Measurements from ENCODE around the gene DSCAML1.

DSCAML1 gene

DNA sequence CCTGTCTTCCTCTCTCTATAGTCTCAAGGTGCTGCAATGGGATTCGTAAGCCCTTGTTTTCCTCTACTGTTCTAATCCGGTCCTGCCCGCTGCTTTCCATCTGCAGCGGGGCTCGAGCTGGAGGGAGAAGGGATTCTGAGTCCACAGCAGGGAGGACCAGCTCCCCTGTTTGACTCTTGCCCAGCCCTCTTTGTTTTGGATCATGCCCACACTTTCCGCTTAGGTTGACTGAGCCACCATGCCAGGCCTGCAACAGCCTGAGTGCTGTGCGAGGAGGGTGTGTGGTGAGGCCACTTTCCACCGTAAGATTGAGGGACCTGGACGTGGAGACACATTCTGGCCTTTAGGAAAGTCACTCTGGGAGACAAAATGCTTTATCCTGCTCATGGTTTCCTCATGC is 411.1 kb downstream of the DSCAML1 start:
- Histone ChIP-seq H3K27me3 (ENCODE audit: insufficient read depth, low read length) (no peaks in the 10 kb centered on the region), H2AK5ac (ENCODE audit: low read length) (no peak overlapping the region), H3K4me3 (ENCODE audit: low read depth, low read length) (no peak overlapping the region), H3K4me2 (ENCODE audit: low read length) (no peak overlapping the region), H4K91ac (ENCODE audit: low read depth, low read length) (no peak overlapping the region), H3K4me1 (ENCODE audit: control insufficient read depth in 1 of 2, insufficient read depth in 2 of 2, low read length in 2 of 2) (peaks cover 4 to 6% of the 10 kb centered on the region in 2 experiments), H2BK120ac (ENCODE audit: insufficient read depth, low read length, poor library complexity) (no peak overlapping the region), H3K9me3 (ENCODE audit: insufficient read depth, low read depth, low read length) (peaks cover 4% of the 10 kb centered on the region), H2BK5ac (ENCODE audit: low read depth, low read length, poor library complexity) (no peak overlapping the region), H3K4ac (ENCODE audit: low read depth, low read length) (no peak overlapping the region), H3K79me1 (ENCODE audit: low read length) (no peaks in the 10 kb centered on the region), H3K79me2 (ENCODE audit: control insufficient read depth, insufficient read depth, low read length, poor library complexity) (no peaks in the 10 kb centered on the region), H3K18ac (ENCODE audit: low read length) (no peak overlapping the region), H4K12ac (ENCODE audit: low read depth, low read length) (no peak overlapping the region), H2AFZ (ENCODE audit: insufficient read depth, low read length, poor library complexity) (no peak overlapping the region), H4K8ac (ENCODE audit: low read depth, low read length) (no peak overlapping the region), H2BK12ac (ENCODE audit: low read length) (no peak overlapping the region), H3K9ac (ENCODE audit: low read length) (no peak overlapping the region), H3K27ac (ENCODE audit: low read depth, low read length) (no peak overlapping the region), H3K36me3 (ENCODE audit: control insufficient read depth in 1 of 2, insufficient read depth in 2 of 2, low read length in 2 of 2) (peaks cover 17 to 27% of the 10 kb centered on the region in 2 experiments), H3K23ac (ENCODE audit: low read length) (no peak overlapping the region), H3K14ac (ENCODE audit: low read length) (no peak overlapping the region)
- no CpG with 5 or more reads among the region's 9 CpGs for WGBS (ENCODE audit: extremely low coverage, insufficient coverage, insufficient read length)
- DNase-seq, result no peak

DNA sequence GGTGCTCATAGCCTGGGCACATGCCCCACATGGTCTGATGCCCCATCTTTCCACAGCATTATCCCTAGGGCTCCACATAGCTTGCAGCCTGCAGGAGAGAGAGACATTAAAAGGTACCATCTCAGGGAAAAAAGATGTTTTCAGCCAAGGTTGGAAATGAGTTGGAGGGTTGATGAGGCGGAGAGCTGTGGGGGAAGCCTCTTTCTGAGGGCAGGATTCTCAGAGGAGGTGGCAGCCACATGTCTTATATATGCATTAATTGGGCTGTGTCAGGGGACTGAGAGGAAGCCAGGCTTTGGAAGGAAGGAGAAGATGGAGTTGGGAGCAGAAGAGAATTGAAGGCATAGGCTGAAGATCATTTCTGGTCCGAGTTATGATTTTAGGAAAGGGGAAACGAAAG is 411.5 kb downstream of the DSCAML1 start:
- no peak overlapping the region for H2AFZ ChIP-seq (ENCODE audit: insufficient read depth, low read length, poor library complexity)
- peaks cover 20 to 28% of the 10 kb centered on the region in 2 experiments for H3K36me3 ChIP-seq (ENCODE audit: control insufficient read depth in 1 of 2, insufficient read depth in 2 of 2, low read length in 2 of 2)
- H3K4me2 ChIP-seq (ENCODE audit: low read length), result no peak overlapping the region
- no peak overlapping the region for H2BK120ac ChIP-seq (ENCODE audit: insufficient read depth, low read length, poor library complexity)
- no peak overlapping the region for H3K27ac ChIP-seq (ENCODE audit: low read depth, low read length)
- no peak overlapping the region for H3K4ac ChIP-seq (ENCODE audit: low read depth, low read length)
- H3K27me3 ChIP-seq (ENCODE audit: insufficient read depth, low read length), result no peaks in the 10 kb centered on the region
- no peak overlapping the region for H2AK5ac ChIP-seq (ENCODE audit: low read length)
- H3K4me3 ChIP-seq (ENCODE audit: low read depth, low read length), result no peak overlapping the region
- no peak overlapping the region for H4K8ac ChIP-seq (ENCODE audit: low read depth, low read length)
- no CpG with 5 or more reads among the region's 3 CpGs for WGBS (ENCODE audit: extremely low coverage, insufficient coverage, insufficient read length)
- H3K9ac ChIP-seq (ENCODE audit: low read length), result no peak overlapping the region
- no peaks in the 10 kb centered on the region for H3K79me1 ChIP-seq (ENCODE audit: low read length)
- peaks cover 4 to 6% of the 10 kb centered on the region in 2 experiments for H3K4me1 ChIP-seq (ENCODE audit: control insufficient read depth in 1 of 2, insufficient read depth in 2 of 2, low read length in 2 of 2)
- no peak overlapping the region for H4K91ac ChIP-seq (ENCODE audit: low read depth, low read length)
- no peak overlapping the region for H3K14ac ChIP-seq (ENCODE audit: low read length)
- H3K79me2 ChIP-seq (ENCODE audit: control insufficient read depth, insufficient read depth, low read length, poor library complexity), result no peaks in the 10 kb centered on the region
- peaks cover 4% of the 10 kb centered on the region for H3K9me3 ChIP-seq (ENCODE audit: insufficient read depth, low read depth, low read length)
- H2BK5ac ChIP-seq (ENCODE audit: low read depth, low read length, poor library complexity), result no peak overlapping the region
- no peak for DNase-seq
- H3K18ac ChIP-seq (ENCODE audit: low read length), result no peak overlapping the region
- no peak overlapping the region for H2BK12ac ChIP-seq (ENCODE audit: low read length)
- H4K12ac ChIP-seq (ENCODE audit: low read depth, low read length), result no peak overlapping the region
- H3K23ac ChIP-seq (ENCODE audit: low read length), result no peak overlapping the region

DNA sequence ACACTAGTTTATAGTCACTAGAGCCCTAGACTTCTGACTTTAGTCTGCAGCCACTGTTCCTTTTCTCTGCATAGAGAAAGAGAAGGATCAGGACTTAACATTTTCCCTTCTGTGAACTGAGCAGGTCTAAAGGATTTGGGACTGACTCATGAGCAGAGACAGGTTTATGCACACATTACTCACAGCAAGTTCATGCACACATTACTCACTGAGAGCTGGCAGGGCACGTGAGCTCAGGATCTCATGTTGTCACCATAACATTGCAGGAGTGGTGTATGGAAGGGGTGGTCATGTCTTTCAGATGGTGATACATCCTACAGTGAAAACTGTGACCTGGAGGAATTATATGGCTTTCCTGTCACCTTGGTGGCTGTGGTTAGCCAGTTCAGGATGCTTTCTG is 413.0 kb downstream of the DSCAML1 start:
- H4K12ac ChIP-seq (ENCODE audit: low read depth, low read length), result no peak overlapping the region
- WGBS (ENCODE audit: extremely low coverage, insufficient coverage, insufficient read length), result no CpG with 5 or more reads among the region's 1 CpG
- no peak overlapping the region for H3K4me3 ChIP-seq (ENCODE audit: low read depth, low read length)

DNA sequence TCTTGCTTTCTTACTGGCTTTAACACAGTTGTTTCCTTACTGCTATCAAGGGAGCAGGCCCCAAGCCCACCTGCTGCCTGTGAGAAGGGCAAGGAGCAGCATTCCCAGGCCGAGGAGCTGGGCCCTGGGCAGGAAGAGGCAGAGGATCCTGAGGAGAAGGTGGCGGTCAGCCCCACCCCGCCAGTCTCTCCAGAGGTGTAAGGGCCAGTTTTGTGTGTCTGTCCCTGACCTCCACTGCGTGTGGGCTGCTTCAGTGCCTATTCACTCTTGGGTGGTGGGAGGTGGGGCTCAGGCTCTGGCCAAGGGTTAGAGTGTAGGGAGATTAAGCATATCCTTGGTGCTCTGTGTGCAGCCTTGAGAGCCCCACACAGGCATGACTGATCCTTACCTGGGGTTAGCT is 414.3 kb downstream of the DSCAML1 start:
- no peak overlapping the region for H3K4me2 ChIP-seq (ENCODE audit: low read length)
- no peak overlapping the region for H2BK120ac ChIP-seq (ENCODE audit: insufficient read depth, low read length, poor library complexity)
- H4K8ac ChIP-seq (ENCODE audit: low read depth, low read length), result no peak overlapping the region
- no peak overlapping the region for H3K23ac ChIP-seq (ENCODE audit: low read length)
- no peaks in the 10 kb centered on the region for H3K27me3 ChIP-seq (ENCODE audit: insufficient read depth, low read length)
- H3K18ac ChIP-seq (ENCODE audit: low read length), result no peak overlapping the region
- no peak overlapping the region for H2BK5ac ChIP-seq (ENCODE audit: low read depth, low read length, poor library complexity)
- H2AK5ac ChIP-seq (ENCODE audit: low read length), result no peak overlapping the region
- H3K9me3 ChIP-seq (ENCODE audit: insufficient read depth, low read depth, low read length), result peaks cover 2% of the 10 kb centered on the region
- H4K12ac ChIP-seq (ENCODE audit: low read depth, low read length), result no peak overlapping the region
- H3K9ac ChIP-seq (ENCODE audit: low read length), result no peak overlapping the region
- H3K36me3 ChIP-seq (ENCODE audit: control insufficient read depth in 1 of 2, insufficient read depth in 2 of 2, low read length in 2 of 2), result peaks cover 22 to 31% of the 10 kb centered on the region in 2 experiments
- H3K27ac ChIP-seq (ENCODE audit: low read depth, low read length), result no peak overlapping the region
- H4K91ac ChIP-seq (ENCODE audit: low read depth, low read length), result no peak overlapping the region
- no peak overlapping the region for H2AFZ ChIP-seq (ENCODE audit: insufficient read depth, low read length, poor library complexity)
- no peak overlapping the region for H3K4me3 ChIP-seq (ENCODE audit: low read depth, low read length)
- DNase-seq, result no peak
- H3K79me2 ChIP-seq (ENCODE audit: control insufficient read depth, insufficient read depth, low read length, poor library complexity), result no peaks in the 10 kb centered on the region
- H3K4me1 ChIP-seq (ENCODE audit: control insufficient read depth in 1 of 2, insufficient read depth in 2 of 2, low read length in 2 of 2), result peaks cover 0 to under 1% of the 10 kb centered on the region in 2 experiments
- H2BK12ac ChIP-seq (ENCODE audit: low read length), result no peak overlapping the region
- H3K14ac ChIP-seq (ENCODE audit: low read length), result no peak overlapping the region
- no peaks in the 10 kb centered on the region for H3K79me1 ChIP-seq (ENCODE audit: low read length)
- H3K4ac ChIP-seq (ENCODE audit: low read depth, low read length), result no peak overlapping the region
- WGBS (ENCODE audit: extremely low coverage, insufficient coverage, insufficient read length), result no CpG with 5 or more reads among the region's 4 CpGs

More for the DNA sequence above, 413.0 kb downstream of the DSCAML1 start:
- Histone ChIP-seq H3K4me2 (ENCODE audit: low read length) (no peak overlapping the region), H3K4me1 (ENCODE audit: control insufficient read depth in 1 of 2, insufficient read depth in 2 of 2, low read length in 2 of 2) (peaks cover 4% of the 10 kb centered on the region in 2 experiments), H3K79me2 (ENCODE audit: control insufficient read depth, insufficient read depth, low read length, poor library complexity) (no peaks in the 10 kb centered on the region), H3K27ac (ENCODE audit: low read depth, low read length) (no peak overlapping the region), H3K4ac (ENCODE audit: low read depth, low read length) (no peak overlapping the region), H4K91ac (ENCODE audit: low read depth, low read length) (no peak overlapping the region), H3K36me3 (ENCODE audit: control insufficient read depth in 1 of 2, insufficient read depth in 2 of 2, low read length in 2 of 2) (peaks cover 22 to 31% of the 10 kb centered on the region in 2 experiments), H3K18ac (ENCODE audit: low read length) (no peak overlapping the region), H3K14ac (ENCODE audit: low read length) (no peak overlapping the region), H3K79me1 (ENCODE audit: low read length) (no peaks in the 10 kb centered on the region), H3K9ac (ENCODE audit: low read length) (no peak overlapping the region), H2BK12ac (ENCODE audit: low read length) (no peak overlapping the region), H4K8ac (ENCODE audit: low read depth, low read length) (no peak overlapping the region), H2BK120ac (ENCODE audit: insufficient read depth, low read length, poor library complexity) (no peak overlapping the region), H3K9me3 (ENCODE audit: insufficient read depth, low read depth, low read length) (peaks cover 4% of the 10 kb centered on the region), H3K27me3 (ENCODE audit: insufficient read depth, low read length) (no peaks in the 10 kb centered on the region), H3K23ac (ENCODE audit: low read length) (no peak overlapping the region), H2BK5ac (ENCODE audit: low read depth, low read length, poor library complexity) (no peak overlapping the region), H2AFZ (ENCODE audit: insufficient read depth, low read length, poor library complexity) (no peak overlapping the region), H2AK5ac (ENCODE audit: low read length) (no peak overlapping the region)
- DNase-seq, result peak; percentile 27 to 44
